Stimulated activated naive CD8-positive, alpha-beta T cell treated with anti-CD3 and anti-CD28 coated beads, Interleukin-15, Interleukin-2, amounts not matched to agents 100 ng/mL and 50 ng/mL, for 24 hours (primary cell): ENCODE results near the gene ZNF768.
"Not testable (repeated sequence)": the region's sequence is repeated elsewhere in the genome, so short reads cannot be mapped to it uniquely, and the experiment has no call there.

Experiments used
- H3K27ac Mint-ChIP-seq: one replicate; pipeline ENCODE4 v1.8.0; 2021; ENCODE audit warnings: mild to moderate bottlenecking, mixed read lengths
- H3K27me3 Mint-ChIP-seq: one replicate; pipeline ENCODE4 v1.8.0; 2021; ENCODE audit warnings: mixed read lengths
- H3K36me3 Mint-ChIP-seq: one replicate; pipeline ENCODE4 v1.8.0; 2021; ENCODE audit warnings: low read depth, mixed read lengths
- H3K4me1 Mint-ChIP-seq: one replicate; pipeline ENCODE4 v1.8.0; 2021; ENCODE audit warnings: low read depth, mixed read lengths
- H3K4me3 Mint-ChIP-seq: one replicate; pipeline ENCODE4 v1.8.0; 2021; ENCODE audit warnings: mild to moderate bottlenecking, mixed read lengths
- H3K9me3 Mint-ChIP-seq: one replicate; pipeline ENCODE4 v1.8.0; 2021; ENCODE audit warnings: mixed read lengths

ZNF768 gene

GRCh38 chr16:30543067-30543466, 16.7 kb upstream of the ZNF768 start:
- peaks cover 2% of the 10 kb centered on the region for H3K4me1 Mint-ChIP-seq
- H3K27ac Mint-ChIP-seq = no peak overlapping the region
- H3K36me3 Mint-ChIP-seq = peaks cover 2% of the 10 kb centered on the region
- no peak overlapping the region for H3K4me3 Mint-ChIP-seq
- no peaks in the 10 kb centered on the region for H3K27me3 Mint-ChIP-seq
- H3K9me3 Mint-ChIP-seq = no peaks in the 10 kb centered on the region

GRCh38 chr16:30541502-30542329, 15.3 kb upstream of the ZNF768 start:
- H3K36me3 Mint-ChIP-seq = peaks cover 13% of the 10 kb centered on the region
- H3K9me3 Mint-ChIP-seq = no peaks in the 10 kb centered on the region
- no peak overlapping the region for H3K4me3 Mint-ChIP-seq
- H3K27ac Mint-ChIP-seq = no peak overlapping the region
- peaks cover 13% of the 10 kb centered on the region for H3K4me1 Mint-ChIP-seq
- H3K27me3 Mint-ChIP-seq = no peaks in the 10 kb centered on the region

DNA sequence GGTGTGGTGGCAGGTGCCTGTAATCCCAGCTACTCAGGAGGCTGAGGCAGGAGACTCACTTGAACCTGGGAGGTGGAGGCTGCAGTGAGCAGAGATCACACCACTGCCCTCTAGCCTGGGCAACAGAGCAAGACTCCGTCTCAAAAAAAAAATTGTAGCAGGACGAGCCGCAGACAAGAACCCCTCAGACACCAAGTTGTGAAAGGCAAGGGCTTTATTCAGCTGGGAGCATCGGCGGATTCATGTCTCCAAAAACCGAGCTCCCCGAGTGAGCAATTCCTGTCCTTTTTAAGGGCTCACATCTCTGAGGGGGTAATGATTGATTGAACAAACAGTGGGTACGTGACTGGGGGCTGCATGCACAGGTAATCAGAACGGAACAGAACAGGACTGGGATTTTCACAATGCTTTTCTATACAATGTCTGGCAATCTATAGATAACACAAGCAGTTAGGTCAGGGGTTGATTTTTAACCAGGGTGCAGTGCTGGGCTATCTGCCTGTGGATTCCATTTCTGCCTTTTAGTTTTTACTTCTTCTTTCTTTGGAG, 14.6 kb upstream of the ZNF768 start:
- H3K27ac Mint-ChIP-seq, H3K4me3 Mint-ChIP-seq, H3K27me3 Mint-ChIP-seq, H3K9me3 Mint-ChIP-seq: not testable (repeated sequence)
- Mint-ChIP-seq H3K4me1 (peaks cover 20% of the 10 kb centered on the region), H3K36me3 (peaks cover 20% of the 10 kb centered on the region)

GRCh38 chr16:30539986-30540526, 13.7 kb upstream of the ZNF768 start:
- not testable (repeated sequence) for H3K4me3 Mint-ChIP-seq, H3K27ac Mint-ChIP-seq, H3K27me3 Mint-ChIP-seq, H3K9me3 Mint-ChIP-seq
- Mint-ChIP-seq H3K4me1 (peaks cover 29% of the 10 kb centered on the region), H3K36me3 (peaks cover 27% of the 10 kb centered on the region)

GRCh38 chr16:30539000-30539964, 12.9 kb upstream of the ZNF768 start:
- no peak overlapping the region for H3K4me3 Mint-ChIP-seq
- H3K9me3 Mint-ChIP-seq = no peaks in the 10 kb centered on the region
- no peaks in the 10 kb centered on the region for H3K27me3 Mint-ChIP-seq
- peaks cover 29% of the 10 kb centered on the region for H3K4me1 Mint-ChIP-seq
- no peak overlapping the region for H3K27ac Mint-ChIP-seq
- peaks cover 28% of the 10 kb centered on the region for H3K36me3 Mint-ChIP-seq

DNA sequence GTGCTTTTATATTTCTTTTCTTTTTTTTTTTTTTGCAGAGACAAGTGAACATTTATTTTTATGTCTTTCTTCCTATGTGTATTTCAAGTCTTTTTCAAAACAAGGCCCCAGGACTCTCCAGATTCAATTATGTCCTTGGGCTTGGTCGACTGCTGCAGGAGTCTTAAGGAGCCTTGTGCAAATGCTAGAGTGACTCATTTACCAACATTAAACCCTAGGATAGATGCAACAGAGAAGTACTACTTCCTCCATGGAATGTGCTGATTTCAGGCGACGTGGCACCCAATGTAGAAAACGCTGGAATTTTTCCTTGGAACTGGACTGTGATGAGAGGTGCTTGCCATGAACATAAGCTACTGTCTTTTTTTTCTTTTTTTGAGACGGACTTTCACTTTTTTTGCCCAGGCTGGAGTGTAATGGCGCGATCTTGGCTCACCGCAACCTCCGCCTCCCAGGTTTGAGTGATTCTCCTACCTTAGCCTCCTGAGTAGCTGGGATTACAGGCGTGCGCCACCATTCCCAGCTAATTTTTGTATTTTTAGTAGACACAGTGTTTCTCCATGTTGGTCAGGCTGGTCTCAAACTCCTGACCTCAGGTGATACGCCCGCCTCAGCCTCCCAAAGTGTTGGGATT, 10.1 kb upstream of the ZNF768 start:
- peak overlapping the region; percentile 98 for H3K4me3 Mint-ChIP-seq
- not testable (repeated sequence) for H3K9me3 Mint-ChIP-seq, H3K27me3 Mint-ChIP-seq
- H3K36me3 Mint-ChIP-seq = peaks cover 35% of the 10 kb centered on the region
- peak overlapping the region; percentile 100 for H3K27ac Mint-ChIP-seq
- H3K4me1 Mint-ChIP-seq = peaks cover 39% of the 10 kb centered on the region

- no peaks in the 10 kb centered on the region for H3K9me3 Mint-ChIP-seq
Observed at GRCh38 chr16:30535777-30536190, 9.4 kb upstream of the ZNF768 start.

DNA sequence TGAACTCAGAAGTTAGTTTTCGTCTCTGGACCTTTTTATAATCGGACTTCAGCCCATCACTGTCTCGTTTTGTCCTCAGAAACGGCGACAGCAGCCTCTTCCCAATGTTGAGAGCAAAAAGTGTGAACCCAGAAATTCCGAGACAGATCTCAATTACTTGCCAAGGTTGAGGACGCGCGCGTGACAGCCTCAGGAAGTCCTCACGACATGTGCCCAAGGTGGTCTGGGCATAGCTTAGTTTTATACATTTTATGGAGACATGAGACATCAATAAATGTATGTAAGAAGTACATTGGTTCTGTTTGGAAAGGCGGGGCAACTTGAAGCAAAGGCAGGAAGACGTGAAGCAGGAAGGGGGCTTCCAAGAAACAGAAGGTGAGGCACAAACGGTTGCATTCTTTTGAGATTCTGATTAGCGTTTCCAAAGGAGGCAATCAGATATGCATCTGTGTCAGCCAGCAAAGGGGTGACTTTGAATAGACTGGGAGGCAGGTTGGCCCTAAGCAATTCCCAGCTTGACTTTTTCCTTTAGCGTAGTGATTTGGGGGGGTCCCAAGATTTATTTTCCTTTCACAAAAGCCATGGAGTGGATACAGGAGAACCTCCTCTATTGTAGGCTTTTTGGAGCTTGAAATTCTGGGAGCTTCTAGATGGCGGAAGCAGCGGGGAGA, 8.9 kb upstream of the ZNF768 start:
- peaks cover 45% of the 10 kb centered on the region for H3K4me1 Mint-ChIP-seq

More at GRCh38 chr16:30535777-30536190, 9.4 kb upstream of the ZNF768 start:
- Mint-ChIP-seq H3K4me3 (peak overlapping the region; percentile 98), H3K36me3 (peaks cover 42% of the 10 kb centered on the region), H3K27ac (peak overlapping the region; percentile 100), H3K27me3 (no peaks in the 10 kb centered on the region), H3K4me1 (peaks cover 41% of the 10 kb centered on the region)

GRCh38 chr16:30534368-30535105, 8.2 kb upstream of the ZNF768 start, which contains the start of gene ZNF747:
Gene ZNF747 (minus strand): TSS chr16:30534858. CDS start chr16:30534679, 179 bp downstream.
- Mint-ChIP-seq H3K4me1 (peaks cover 50% of the 10 kb centered on the region), H3K9me3 (no peaks in the 10 kb centered on the region), H3K36me3 (peaks cover 45% of the 10 kb centered on the region)

More for the DNA sequence above, 8.9 kb upstream of the ZNF768 start:
- Mint-ChIP-seq H3K36me3 (peaks cover 45% of the 10 kb centered on the region), H3K4me3 (peak overlapping the region; percentile 98), H3K9me3 (no peaks in the 10 kb centered on the region), H3K27me3 (no peaks in the 10 kb centered on the region), H3K27ac (peak overlapping the region; percentile 100)

DNA sequence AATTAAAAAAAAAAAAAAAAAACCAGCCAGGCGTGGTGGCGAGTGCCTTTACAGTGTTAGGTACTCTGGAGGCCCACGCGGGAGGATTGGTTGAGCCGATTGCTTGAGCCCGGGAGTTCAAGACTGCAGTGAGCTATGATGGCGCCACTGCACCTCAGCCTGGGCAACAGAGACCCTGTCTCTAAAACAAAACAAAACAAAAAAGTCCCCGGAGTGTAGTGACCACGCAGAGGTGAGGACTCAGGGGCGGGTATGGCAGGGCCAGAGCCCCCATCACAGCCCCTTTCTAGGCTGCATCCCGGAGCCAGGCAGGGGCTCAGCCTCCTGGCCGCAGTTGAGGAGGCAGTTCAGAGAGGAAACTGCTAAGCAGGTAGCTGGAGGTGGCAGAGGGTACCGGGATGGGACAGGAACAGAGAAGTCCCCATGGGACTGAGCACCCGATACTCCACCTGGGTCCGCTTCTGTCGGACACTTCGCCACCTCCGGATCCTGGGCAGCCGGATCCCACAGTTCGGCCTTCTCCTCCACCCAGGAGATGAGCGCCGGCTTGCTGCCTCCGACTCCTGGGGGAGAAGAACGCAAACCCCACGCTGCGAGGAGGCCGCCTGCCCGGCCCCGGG, 7.5 kb upstream of the ZNF768 start:
- Mint-ChIP-seq H3K4me1 (peaks cover 54% of the 10 kb centered on the region), H3K4me3 (peak overlapping the region; percentile 98), H3K9me3 (no peaks in the 10 kb centered on the region), H3K27me3 (no peaks in the 10 kb centered on the region), H3K27ac (peak overlapping the region; percentile 91), H3K36me3 (peaks cover 45% of the 10 kb centered on the region)

More at GRCh38 chr16:30534368-30535105, 8.2 kb upstream of the ZNF768 start, which contains the start of gene ZNF747:
- Mint-ChIP-seq H3K27me3 (no peaks in the 10 kb centered on the region), H3K4me3 (peak within 1 kb of the TSS; percentile 98), H3K27ac (peak within 1 kb of the TSS; percentile 100)

DNA sequence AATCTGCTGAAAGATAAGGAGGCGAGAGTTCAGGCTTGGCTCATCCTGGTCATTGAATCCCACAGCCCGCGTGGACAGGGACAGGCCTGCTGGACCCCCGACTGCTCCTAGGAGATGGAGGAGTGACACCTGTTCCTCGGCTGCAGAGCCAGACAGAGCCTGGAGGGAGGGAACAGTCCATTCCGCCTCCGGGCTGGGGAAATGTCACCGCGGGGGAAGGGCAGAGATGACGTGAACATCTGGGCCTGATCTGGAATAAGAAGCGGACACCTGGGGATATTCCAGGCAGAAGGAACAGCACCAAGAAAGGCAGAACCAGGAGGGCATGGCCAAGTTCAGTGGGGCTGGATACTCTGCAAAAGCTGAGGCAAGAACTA, 6.8 kb upstream of the ZNF768 start:
- Mint-ChIP-seq H3K4me1 (peaks cover 57% of the 10 kb centered on the region), H3K27ac (peak overlapping the region; percentile 91)

GRCh38 chr16:30532285-30533145, 6.1 kb upstream of the ZNF768 start:
- H3K27ac Mint-ChIP-seq = peak overlapping the region; percentile 91

More for the DNA sequence above, 6.8 kb upstream of the ZNF768 start:
- H3K4me3 Mint-ChIP-seq = peak overlapping the region; percentile 98
- no peaks in the 10 kb centered on the region for H3K9me3 Mint-ChIP-seq
- peaks cover 44% of the 10 kb centered on the region for H3K36me3 Mint-ChIP-seq
- H3K27me3 Mint-ChIP-seq = no peaks in the 10 kb centered on the region

More at GRCh38 chr16:30532285-30533145, 6.1 kb upstream of the ZNF768 start:
- H3K9me3 Mint-ChIP-seq = no peaks in the 10 kb centered on the region
- H3K36me3 Mint-ChIP-seq = peaks cover 38% of the 10 kb centered on the region
- H3K27me3 Mint-ChIP-seq = no peaks in the 10 kb centered on the region
- no peak overlapping the region for H3K4me3 Mint-ChIP-seq
- peaks cover 57% of the 10 kb centered on the region for H3K4me1 Mint-ChIP-seq
